Endometrial microvascular endothelial cells (primary cell): ENCODE data around the gene GABBR2. TPM values are rescaled to one million over a fixed set of nuclear protein-coding genes. Genes with fewer than 3 reads are reported as not detected.

Experiments used
- in situ Hi-C: cut with HindIII; loops from 2 replicates; pipeline ENCODE4 v1.10.0; 2017; ENCODE audit warnings: low sequenced_read_pairs, low pct_unique_long_range_greater_than_20kb; ENCODE audit errors: inconsistent ontology term
- total RNA-seq: library from RNA; depleted of rRNA; stranded (reverse); fragments of >200 nt; gene quantifications from one replicate; pipeline ENCODE4 v1.2.3, GENCODE V29; 2015; ENCODE audit errors: inconsistent ontology term

Gene GABBR2
- total RNA-seq, 1 donor from 2014 or later = 17.3 TPM

DNA sequence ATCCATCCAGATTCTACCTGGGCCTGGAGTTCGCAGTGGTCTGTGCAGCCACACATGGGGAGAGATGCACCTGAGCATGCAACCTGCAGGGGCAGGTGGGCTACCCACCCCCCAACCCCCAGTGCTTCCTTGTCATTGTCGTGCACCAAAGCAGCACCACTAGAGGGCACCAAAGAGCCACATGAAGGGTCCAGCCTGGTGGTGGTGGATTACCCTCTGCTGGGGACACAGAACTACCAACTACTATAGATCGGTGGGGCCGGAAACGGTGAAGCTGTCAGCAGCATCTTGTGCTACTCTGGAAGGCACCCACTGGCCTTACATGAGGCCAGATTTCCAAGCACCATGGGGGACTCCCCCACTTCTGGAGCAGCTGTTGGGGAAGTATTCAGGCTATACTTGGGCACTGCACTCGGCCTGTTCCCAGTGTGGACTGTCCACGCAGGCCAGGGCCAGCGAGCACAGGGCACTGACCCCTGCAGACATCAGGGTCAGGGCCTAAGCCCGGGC, 393.1 kb downstream of the GABBR2 start:
- in situ Hi-C loops = no loop called here

GRCh38 chr9:98315067-98315453, 393.7 kb downstream of the GABBR2 start:
- in situ Hi-C loops = no loop called here

DNA sequence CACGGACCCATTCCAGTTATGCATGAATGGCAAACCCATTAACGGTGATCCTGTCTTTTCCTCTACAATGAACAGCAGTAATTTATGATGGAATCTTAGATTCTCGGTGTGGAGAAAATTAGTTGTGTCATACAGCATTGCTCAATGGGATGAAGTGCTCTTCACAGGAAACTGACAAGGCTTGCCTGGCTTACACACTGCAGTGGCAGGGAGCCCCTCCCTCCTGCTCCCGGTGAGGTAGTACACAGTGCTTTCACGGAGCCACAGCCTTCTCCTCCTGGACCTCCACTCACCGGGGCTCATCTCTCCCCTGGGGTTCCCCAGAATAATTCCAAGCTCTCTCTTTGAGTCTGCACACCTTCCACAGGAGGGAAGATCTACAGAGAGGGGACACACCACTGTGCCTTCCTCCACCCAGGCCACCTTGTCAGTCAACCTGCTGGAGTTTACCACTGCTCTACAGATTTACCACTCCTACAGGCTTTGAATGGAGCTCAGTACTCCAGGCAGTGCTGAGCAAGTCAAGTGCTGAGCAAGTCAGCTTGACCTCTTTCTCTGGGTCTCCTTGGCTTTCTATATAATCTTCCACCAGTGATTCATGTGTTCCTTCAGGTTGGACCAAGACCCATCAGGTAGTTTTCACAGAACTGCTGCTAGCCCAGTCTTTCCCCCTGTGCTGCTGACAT, 394.2 kb downstream of the GABBR2 start:
- in situ Hi-C loops = no loop called here

GRCh38 chr9:98312365-98312764, 396.4 kb downstream of the GABBR2 start:
- in situ Hi-C loops = no loop called here

DNA sequence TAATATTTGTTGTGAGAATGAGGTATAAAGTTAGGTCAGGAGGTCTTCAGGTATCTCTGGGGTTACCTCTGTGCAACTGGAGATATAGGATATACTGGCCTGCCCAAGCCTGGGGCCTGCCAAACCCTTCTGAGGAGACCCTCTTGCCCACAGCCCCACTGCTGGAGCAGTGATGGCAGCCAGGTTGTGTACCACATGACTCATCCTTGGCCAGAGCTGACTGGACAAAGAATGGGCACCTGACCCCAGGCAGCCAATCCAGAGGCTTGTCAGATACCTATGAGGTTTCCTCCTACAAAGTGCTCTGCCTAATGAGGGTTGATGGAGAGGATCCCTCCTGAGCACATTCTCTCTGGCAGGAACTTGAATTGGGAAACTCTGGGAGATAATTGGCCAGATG, 397.2 kb downstream of the GABBR2 start:
- in situ Hi-C loops = no loop called here

DNA sequence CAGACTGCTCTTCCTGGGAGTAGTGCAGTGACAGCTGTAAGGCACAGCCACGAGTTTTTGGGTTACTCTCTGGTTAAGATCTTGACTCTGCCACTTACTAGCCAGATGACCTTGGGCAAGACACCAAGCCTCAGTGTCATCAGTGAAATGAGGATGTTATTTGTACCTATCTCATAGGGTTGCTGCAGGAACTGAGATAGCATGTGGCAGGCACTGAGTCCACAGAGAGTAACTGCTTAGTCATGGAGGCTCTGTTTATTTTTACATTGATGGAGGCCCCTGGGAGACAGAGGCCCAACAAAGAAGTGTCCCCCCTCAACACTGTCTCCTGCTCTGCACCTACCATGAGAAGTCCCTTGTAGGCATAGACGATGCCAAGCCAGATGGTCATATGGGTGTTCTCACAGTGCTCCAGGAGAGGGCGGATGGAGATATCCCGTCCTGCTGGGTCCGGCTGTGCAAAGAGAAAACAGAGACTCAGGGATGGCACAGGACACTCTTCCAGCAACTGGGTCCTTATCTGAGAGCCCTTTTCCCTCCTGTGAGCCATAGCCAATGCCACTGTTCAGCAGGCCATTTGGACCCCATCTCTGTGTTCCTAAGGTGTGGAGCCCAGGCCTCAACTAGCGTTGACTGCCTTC, 397.9 kb downstream of the GABBR2 start:
- in situ Hi-C loops = no loop called here

DNA sequence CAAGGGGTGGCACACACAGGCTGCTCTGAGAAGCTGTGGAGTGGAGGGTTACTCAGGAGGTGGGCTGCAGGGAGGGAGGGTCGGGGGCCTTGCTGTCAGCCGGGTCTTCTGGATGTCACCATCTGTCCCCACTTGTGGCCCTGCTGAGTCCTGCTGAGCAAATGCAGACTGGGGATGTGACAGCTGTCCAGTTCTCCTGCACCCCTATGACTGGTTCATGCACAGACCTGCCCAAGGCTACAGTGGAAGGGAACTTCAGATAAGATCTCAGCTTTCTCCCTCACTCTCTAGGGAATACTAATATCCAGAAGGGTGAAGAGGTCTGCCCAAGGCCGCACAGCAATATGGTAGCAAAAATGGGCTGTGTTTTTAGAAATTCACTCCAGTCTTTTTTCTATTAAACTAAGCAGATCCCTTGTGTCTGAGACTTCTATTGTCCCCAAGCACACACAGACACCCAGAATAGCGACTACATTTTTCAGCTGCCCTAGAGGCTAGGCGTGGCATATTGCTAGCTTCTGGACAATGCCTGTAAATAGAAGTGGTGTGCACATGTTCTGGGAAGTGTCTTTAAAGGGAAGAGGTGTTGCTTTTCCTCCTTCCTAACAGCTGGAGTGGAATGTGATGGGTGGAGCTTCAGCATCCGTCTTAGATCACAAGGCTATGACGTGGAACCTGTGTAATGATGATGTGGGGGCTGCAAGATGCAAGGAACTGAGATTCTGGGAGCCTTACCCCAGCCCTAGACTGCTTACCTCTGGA, 402.2 kb downstream of the GABBR2 start:
- in situ Hi-C loops = no loop called here

DNA sequence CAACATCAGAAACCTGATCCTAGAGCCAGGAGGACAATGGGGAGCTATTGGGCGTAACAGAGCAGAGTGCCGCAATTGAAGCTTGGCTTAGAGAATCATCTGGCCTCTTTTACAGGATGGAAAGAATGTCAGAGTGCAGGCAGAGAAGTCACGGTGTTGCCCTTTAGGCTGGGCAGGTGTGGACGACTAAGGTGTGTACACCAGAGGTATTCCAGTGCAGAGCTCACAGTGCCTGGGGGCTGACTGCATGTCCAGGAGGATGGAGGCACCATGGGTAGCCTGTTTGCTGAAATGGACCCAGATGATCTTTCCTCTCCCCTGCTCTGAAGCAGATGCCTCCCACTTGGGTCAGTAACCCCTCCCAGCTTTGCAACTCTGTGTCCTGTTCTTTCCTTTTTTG, 404.4 kb downstream of the GABBR2 start:
- in situ Hi-C loops = no loop called here

- in situ Hi-C loops = no loop called here
Measured at GRCh38 chr9:98303633-98304125, 405.1 kb downstream of the GABBR2 start.

GRCh38 chr9:98302938-98303632, 405.6 kb downstream of the GABBR2 start:
- in situ Hi-C loops = no loop called here

DNA sequence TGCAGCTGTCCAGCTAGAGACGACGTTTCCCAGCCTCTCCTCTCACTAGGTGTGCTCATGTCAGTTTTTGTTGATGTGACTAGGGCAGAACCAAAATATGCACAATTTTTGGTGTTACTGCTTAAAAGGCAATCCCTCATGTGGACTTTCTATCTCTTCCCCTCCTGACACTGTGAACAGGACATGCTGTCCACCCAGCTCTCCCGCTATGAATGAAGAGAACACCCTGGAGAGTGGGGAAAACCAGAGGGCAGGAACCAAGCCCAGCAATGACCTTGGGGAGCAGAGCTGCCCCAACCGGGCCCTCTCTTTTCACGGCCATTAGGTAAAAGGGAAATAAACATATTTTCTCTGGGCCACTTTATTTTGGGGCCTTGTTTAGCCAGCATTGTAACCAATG, 406.6 kb downstream of the GABBR2 start:
- in situ Hi-C loops = no loop called here

DNA sequence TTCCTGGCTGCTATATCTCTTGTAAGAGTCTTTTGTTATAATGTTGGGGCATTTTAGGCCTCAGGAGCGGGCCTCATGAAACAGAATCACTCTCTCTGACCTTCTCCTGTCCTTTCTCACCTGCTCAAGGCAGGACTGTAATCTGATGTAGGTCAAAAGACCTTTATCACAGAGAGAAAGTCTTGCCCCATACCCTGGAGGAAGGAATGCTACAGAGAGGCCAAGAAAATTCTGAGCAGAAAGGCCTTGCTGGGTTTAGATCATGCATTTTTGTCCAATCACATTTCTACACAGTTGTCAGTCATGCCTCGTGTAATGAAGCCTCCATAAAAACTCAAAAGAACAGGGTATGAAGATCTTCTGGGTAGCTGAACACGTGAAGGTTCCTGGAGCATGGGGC, 408.1 kb downstream of the GABBR2 start:
- in situ Hi-C loops = no loop called here

DNA sequence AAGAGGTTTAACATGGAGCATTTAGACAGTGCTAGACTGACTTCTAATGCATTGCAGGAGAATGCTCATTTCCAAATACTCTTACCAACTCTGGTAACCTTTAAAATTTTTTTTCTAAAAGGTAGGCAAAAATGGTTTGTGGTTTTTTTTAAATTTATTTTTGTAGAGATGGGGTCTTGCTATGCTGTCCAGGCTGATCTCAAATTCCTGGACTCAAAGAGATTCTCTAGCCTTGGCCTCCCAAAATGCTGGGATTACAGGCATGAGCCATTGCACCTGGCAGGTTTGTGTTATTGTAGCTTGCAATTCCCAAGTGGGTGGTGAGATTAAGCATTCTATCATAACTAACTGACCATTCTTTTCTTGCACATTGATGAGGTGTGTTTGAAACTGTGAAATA, 410.3 kb downstream of the GABBR2 start:
- in situ Hi-C loops = no loop called here

DNA sequence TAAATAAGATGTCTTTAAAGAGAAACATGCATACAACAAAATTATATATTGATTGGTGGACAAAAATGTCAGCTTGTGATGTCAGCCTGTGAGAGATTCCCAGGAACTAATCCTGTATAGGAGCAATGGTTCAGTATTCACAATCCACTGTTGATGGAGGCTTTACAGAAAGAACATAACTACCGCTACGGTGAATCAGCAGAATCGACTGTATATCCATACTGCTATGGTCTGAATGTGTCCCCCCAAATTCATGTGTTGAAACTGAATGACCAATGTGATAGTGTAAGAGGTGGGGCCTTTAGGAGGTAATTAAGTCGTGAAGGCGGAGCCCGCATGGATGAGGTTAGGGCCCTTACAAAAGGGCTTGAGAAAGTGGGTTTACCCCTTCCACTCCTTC, 412.9 kb downstream of the GABBR2 start:
- in situ Hi-C loops = no loop called here

GRCh38 chr9:98291820-98292219, 416.9 kb downstream of the GABBR2 start:
- in situ Hi-C loops = no loop called here

- in situ Hi-C loops = no loop called here
Measured at GRCh38 chr9:98290411-98290810, 418.3 kb downstream of the GABBR2 start.

- in situ Hi-C loops = no loop called here
Measured at GRCh38 chr9:98289614-98290201, 419.0 kb downstream of the GABBR2 start.

DNA sequence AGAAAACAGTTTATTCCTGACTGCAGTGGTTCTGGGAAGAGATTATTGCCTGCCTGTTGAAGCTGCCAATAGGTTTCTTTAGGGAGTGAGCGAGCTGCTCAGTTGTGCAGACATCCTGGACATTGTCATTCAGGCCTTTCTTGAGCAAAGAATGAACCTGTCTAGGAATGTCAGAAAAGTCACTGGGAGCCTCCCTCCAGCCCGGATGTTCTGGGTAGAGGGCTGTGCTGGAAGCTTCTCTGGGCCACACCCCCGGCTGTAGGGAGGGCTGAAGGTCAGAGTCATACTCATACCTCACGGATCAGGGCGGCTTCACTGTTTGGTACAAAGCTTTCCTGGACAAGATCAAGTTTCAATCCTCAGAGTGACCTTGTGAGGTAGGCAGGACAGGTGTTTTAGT, 419.9 kb downstream of the GABBR2 start:
- in situ Hi-C loops = no loop called here

GRCh38 chr9:98287384-98287783, 421.4 kb downstream of the GABBR2 start:
- in situ Hi-C loops = no loop called here
